HG03442 (cell line): Measurements from ENCODE around the gene TRPV3.
"Not testable (repeated sequence)": the region's sequence is repeated elsewhere in the genome, so short reads cannot be mapped to it uniquely, and the experiment has no call there.

Experiments
- ATAC-seq: cut with Tn5 transposase; IDR thresholded peaks from one replicate; pipeline ENCODE4 v1.9.1; 2021; ENCODE audit warnings: mild to moderate bottlenecking, moderate library complexity; ENCODE audit not compliant: unreplicated experiment

TRPV3 gene

DNA sequence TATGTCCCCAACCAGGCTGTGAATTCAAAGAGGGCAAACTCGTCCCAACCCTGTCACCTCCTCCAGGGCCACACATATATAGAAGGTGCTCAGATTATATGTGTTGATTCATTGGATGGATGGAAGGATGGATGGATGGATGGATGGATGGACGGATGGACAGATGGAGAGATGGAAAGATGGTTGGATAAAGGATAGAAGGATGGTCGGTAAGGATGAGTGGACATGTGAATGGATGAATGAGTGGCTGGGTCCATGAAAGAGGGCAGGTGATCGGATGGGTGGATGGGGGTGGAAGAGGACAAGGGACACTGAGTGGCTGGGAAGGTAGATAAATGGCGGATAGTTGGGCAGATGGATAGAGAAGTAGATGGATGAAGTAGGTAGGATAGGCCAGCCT lies 30.1 kb downstream of the TRPV3 start:
- no peak for ATAC-seq

- no peak for ATAC-seq
These were observed 30.6 kb downstream of the TRPV3 start for GRCh38 chr17:3526971-3527370.

DNA sequence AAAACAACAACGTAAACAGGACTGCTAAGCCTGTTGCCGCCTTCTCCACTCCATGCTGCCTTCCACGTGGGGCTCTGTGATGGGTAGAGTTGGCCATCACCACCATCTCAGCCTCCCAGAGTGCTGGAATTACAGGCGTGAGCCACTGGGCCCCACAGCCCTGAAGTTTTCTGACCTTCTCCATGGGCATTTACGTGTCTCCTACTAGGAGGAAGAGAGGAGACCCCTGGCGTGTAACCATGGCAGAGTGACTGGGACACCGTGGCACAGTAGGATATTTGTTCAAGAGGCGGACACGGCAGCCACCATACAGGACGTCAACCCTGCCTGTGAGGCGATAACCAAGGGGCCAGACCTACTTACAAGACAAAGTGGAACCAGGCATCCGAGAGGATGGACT lies 31.1 kb downstream of the TRPV3 start:
- ATAC-seq, result no peak

DNA sequence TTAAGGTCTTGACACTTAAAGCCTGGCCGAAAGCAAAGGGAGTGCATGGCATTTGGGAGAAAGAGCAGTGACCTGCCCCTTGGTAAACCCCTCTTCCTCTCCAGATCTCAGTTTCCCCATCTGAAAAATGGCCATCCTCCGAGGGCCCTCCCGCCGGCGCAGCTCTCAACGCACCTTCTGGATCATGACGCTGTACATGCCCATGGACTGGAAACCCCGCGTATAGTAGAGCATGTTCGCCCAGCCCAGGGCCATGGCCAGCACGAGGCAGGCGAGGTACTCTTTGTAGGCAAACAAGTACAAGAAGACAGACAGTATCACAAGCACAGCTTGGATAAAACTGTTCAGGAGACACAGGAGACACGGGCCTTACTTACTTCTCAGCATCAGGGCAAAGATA lies 33.6 kb downstream of the TRPV3 start:
- ATAC-seq, result no peak

DNA sequence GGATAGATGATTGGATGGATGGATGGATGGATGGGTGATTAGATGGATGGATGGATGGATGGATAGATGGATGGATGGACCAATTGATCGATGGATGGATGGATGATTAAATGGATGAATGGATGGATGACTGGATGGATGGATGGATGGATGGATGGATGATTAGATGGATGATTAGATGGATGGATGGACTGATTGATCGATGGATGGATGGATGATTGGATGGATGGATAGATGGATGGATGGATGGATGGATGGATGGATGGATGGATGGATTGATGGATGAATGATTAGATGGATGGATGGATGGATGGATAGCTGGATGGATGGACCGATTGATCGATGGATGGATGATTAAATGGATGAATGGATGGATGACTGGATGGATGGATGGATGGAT lies 38.1 kb downstream of the TRPV3 start:
- ATAC-seq, result not testable (repeated sequence)

- no peak for ATAC-seq
These were observed 42.7 kb downstream of the TRPV3 start for GRCh38 chr17:3514873-3515272.

- not testable (repeated sequence) for ATAC-seq
These were observed 43.4 kb downstream of the TRPV3 start for GRCh38 chr17:3514167-3514566.

GRCh38 chr17:3513305-3514035 lies 44.1 kb downstream of the TRPV3 start:
- no peak for ATAC-seq

DNA sequence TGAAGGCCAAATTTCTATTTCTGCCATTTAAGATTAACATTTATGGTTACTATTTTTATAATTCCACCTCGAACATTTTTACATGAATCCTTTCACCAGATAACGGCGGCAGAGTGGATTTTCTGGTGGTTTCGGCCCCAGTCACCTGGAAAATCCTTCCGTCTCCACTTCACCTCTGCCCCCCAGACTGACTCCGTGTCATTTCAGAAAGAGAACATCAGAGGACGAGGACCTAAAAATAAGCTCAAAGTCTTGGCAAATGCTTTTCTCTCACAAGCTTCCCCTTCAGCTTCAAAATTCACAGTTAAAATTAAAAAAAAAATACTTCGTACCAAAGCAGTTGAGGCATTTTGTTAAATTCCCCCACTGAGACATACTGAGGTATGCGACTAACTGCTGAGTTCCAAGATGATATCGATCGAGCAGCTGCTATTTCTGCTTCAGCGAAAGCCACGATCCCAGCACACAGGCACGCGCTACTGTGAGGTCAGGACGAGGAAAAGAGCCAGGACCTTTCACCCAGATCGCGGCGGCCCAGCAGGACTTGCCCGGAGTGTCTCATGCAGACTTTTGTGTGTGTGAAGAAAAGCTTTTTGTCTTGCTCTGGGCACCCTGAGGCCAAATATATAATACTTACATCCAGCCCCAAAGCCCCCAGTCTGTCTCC lies 45.0 kb downstream of the TRPV3 start:
- ATAC-seq, result no peak

- ATAC-seq, result no peak
These were observed 45.6 kb downstream of the TRPV3 start for GRCh38 chr17:3511852-3512504.

DNA sequence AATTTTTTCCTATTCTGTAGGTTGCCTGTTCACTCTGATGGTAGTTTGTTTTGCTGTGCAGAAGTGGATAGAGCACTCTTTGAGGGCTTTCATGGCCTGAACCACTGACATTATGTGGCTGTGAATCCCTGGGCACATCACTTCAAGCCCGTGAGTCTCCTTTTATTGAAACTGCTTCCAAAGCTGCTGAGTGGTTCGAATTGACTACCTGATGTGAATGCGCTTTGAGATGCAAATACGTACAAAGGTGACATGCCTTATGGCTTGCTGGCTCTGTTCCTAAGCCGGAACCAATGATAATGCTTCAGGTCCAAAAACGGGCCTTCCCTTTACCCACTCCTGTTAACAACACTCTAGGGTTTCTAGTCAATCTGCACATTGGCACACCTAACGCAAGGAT lies 47.5 kb downstream of the TRPV3 start:
- ATAC-seq, result no peak

GRCh38 chr17:3507869-3508268 lies 49.7 kb downstream of the TRPV3 start:
- ATAC-seq, result no peak

GRCh38 chr17:3507071-3507470 lies 50.5 kb downstream of the TRPV3 start:
- ATAC-seq, result no peak

DNA sequence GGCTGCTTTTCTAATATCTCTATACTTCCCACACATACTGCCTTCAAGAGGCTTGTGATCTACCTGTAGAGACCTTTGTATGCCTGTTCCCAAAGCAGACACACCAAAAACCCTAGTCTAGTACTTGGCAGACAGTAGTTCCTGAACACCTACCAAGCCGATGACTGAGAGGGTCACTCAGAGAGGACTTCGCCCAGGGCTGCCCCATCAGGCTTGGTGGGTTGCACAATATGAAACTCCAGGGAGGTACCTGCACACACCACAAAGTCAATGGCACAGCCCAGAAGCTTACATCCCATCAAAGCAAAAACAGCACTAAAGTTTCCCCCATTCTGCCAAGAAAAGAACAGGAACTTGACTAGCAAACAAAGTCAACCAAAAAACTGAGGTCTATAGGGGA lies 51.6 kb downstream of the TRPV3 start:
- no peak for ATAC-seq

DNA sequence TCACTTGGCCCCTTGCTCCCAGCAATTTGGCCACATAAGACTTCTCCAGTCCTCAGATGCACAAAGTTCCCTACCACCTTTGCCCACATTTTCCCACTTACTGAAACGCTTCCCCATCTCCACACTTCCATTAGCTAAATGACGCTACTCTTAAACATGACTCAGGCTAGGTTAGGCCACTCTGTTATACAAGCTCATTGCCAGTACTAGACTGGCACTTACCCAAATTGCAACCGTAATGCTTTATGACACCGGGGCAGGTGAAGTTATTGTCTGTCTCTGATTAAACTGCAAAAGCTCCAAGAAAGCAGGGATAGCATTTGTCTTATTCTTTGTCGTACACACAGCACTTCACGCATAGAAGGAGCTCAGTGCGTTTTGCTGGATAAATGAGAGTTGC lies 52.6 kb downstream of the TRPV3 start:
- no peak for ATAC-seq

GRCh38 chr17:3503285-3503684 lies 54.3 kb downstream of the TRPV3 start:
- ATAC-seq, result no peak

DNA sequence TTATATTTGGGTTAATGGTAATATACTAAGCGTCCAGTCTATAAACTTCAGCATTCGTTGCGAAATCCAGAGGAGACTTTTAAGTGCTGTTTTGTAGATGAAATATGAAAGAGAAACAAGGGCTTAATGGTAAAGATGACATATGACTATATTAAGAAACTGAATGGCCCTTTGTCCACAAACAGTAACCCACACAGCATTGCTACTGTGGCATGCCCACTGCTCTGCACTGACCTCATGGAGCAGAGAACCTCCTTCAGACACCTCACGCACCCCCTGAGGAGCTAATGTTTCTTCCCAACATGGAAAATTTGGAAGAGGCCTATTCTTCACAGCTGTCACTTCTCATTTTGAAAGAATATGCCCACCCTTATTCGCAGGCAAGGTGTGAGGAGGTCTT lies 55.1 kb downstream of the TRPV3 start:
- no peak for ATAC-seq

GRCh38 chr17:3501344-3501743 lies 56.3 kb downstream of the TRPV3 start:
- ATAC-seq, result no peak

DNA sequence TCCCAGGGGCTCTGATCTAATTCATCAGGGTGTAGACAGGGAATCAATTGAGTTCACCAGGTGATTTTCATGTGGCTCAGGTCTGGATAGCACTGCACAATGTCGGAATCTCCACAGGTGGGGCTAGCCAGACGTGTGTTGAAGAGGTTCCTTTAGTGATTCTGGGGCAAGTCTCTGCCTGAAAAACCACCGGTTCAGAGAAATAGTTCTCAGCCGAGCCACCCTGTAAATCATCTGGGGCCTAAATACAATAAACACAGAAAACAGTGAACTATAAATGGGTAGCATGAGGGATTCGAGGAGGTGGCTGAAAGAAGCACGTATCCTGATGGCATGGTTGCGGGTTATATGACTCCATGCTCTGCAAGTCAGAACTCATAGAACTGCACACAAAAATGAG lies 60.5 kb downstream of the TRPV3 start:
- no peak for ATAC-seq

DNA sequence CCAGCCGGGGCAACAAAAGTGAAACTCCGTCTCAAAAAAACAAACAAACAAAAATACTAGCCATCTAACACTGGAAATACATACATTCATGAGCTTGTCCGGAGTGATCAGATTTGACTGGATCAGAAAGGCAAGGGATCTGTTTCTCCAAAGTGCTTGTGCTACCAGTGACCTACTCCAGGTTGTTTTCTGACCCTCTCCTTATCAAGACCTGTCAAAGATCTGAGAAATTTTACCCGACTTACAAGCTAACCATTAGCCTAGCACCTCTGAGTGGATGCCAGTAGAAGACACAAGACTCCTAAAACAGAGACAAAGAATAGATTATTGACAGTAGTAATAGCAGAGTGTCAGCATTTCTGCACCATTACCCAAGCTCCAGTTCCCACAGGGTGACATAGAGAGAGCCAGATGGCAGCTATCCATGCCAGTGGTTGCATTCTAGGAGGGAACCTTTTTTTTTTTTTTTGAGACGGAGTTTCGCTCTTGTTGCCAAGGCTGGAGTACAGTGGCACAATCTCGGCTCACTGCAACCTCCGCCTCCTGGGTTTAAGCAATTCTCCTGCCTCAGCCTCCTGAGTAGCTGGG lies 72.0 kb downstream of the TRPV3 start:
- ATAC-seq, result no peak

- no peak for ATAC-seq
These were observed 74.8 kb downstream of the TRPV3 start for GRCh38 chr17:3482852-3483251.

DNA sequence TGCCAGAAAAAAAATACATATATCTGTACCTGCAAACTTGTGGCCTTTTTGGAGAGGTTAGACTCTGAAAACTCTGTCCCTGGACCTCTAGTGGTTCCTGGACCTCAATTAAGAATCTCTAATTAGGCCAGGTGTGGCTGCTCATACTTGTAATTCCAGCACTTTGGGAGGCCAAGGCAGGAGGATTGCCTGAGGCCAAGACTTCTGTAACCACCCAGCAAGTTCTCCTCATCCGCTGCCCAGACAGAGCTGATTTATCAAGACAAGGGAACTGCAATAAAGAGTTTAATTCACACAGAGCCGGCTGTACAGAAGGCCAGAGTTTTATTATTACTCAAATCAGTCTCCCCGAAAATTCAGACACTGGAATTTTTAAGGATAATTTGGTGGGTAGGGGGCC lies 77.6 kb downstream of the TRPV3 start:
- no peak for ATAC-seq
